Myocyte (in vitro differentiated cells): ENCODE measurements around the gene HTRA3. TPM values are rescaled to one million over a fixed set of nuclear protein-coding genes. Genes with fewer than 3 reads are reported as not detected.
A peak's percentile ranks its signal among the peaks of the same experiment; 100 is the strongest.

Source experiments
- DNase-seq: peaks from one replicate; pipeline ENCODE4 v3.0.0-alpha.2; 2012; ENCODE audit warnings: low read depth
- total RNA-seq: library from RNA; depleted of rRNA; stranded (reverse); fragments of >200 nt; gene quantifications from 2 replicates; pipeline ENCODE4 v1.2.3, GENCODE V29; 2014

HTRA3 gene
- total RNA-seq, 1 donor from 2014 or later: 35.0 TPM

DNA sequence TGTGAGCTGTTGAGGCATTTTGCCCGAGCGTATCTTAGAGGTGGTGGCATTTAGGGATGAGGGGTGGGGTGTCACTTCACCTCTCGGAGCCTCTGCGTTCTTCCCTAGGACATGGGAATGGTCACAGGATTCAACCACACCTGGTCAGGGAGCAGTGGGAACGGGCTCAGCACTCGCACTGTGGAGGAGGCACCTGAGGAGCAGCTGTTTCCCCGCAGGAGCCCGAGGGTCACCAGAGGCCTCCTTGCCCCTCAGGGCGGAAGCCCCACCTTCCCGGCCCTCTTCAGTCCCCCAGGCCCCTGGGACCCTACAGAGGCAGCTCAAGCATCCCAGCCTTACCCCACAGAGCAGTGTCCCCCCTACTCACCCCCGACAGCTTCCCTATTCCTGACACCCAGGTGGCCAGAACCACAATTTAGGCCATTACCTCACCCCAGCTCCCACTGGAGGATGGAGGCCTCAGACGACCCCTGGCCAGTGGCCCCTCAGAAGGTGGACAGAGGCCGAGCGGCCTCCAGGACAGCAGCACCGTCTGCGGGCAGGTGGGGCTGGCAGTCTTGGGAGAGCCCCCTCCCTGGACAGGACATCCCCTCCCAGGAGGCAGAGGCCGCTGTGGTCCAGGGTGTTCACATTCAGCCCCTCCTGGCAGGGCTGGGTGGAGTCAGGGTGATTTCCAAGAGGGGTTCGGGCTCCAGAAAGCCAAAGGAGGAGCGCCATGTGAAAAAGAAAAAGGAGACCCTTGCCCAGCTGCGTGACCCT, 4.2 kb upstream of the HTRA3 start:
- DNase-seq: no peak

DNA sequence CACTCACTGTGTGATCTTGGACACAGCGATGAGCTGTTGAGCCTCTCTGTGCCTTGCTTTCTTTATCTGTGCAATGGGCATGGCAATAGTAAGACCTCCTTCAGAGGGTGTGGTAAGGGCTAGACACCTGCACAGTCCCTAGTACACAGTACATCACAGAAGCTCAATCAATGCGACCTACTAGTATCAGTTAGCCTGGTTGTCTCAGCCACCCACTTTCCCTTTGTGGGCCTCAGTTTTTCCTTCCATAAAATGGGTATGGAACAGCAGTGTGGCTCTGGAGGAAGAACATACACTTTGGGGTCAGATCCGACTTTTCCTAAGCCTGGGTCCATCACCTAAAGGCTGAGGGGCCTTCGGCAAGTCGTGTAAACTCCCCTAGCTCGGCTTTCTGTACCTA, 3.5 kb upstream of the HTRA3 start:
- DNase-seq: no peak

DNA sequence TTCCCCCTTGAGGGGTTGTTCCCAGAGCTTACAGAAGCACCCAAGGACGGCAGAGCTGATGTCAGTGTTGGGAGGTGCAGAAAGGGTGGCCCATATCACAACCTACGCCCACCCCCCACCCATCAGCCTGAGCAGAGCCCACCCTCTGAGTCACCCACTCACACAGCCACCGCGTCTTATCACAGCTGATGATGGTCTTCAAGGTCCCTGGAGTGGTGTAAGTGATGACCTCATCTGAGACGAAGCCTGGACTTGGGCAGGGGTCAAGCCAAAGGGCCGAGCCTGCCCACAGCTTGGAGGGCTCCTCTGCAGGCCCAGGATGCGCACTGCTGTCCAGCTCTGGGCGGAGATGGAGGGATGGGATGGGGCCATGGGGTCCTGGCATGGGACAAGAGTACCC, 3.0 kb upstream of the HTRA3 start:
- DNase-seq: no peak

DNA sequence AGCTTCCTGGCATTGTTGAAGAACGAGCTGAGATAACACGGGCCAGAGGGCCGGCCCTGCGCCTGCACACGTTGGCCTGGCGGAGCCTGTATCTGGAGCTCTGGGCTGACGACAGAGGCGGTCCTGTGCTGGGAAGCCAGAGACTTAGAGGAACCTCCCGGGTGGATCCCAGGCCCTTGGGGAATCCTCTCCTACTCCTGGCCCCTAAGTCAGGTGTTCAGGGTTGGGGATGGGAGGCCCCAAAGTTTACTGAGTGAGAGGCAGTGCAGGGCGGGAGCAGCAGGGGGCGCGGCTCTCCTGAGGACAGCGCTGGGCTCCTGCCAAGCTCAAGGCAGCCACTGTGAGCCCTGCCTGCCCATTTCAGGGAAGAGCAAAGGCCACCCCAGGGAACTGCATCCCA, 2.5 kb upstream of the HTRA3 start:
- no peak for DNase-seq

DNA sequence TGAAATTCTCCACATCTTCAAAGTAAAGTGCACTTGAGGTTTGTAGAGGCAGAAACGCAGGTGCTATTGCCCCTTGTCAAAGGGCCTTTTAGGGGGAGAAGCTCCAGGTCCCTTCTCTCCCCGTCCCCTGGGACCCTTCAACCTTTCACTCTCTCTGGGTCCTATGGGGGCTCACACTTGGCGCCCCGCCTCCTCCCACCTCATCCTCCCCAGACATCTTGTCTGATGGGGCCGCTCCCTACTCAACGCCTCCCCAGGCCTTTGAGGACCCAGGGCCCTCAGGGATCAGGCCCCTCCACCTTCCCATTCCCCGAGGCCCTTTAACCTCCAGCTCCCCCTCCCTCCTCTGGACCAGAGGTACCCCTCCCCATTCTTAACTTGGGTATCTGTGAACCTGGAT, 1.3 kb upstream of the HTRA3 start:
- no peak for DNase-seq

DNA sequence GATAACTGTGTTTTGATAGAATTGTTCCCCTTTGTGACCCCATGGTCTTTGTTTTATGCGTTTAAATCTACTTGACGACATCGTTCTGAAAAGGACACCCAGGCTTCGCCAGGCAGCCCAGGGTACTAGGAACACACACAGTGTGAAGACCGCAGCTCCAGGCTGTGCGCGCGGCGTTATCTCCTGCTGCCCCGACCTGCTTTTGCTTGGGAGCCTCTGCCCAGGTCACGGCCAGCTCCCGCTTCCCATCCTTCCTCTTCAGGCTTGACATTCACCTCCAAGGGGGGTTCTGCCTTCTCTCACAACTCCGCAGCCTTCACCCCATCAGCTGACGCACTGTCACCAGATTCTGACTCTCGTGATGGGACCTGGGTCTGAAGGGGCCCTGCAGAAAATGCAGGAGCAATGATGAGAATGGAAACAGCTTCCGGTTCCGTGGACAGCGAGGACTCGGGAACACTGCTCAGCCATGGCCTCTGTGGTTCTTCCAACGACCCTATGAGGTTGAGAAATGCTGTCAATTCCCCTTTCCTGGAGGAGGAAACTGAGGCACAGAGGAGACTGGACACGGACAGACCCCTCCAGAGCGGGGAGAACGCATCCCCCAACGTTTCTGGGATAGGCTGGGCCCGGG, 536 bp upstream of the HTRA3 start:
- DNase-seq: no peak

DNA sequence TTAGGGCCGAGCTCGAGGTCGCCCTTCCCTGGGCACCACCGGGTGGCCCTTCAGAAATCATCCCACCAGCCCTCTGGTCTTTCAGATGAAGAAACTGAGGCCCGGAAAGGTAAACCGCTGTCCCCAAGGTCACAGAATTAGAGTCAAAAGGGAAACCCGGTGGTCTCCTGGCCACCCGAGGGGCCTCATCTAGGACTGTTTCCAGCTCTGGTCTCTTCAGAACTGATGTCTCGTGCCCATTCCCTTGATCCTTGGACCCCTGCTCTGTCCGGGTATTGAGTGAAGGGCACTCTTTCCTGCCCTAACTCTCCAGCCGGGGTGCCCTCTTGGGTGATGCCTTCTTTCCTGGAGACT, 841 bp downstream of the HTRA3 start:
- DNase-seq: no peak

DNA sequence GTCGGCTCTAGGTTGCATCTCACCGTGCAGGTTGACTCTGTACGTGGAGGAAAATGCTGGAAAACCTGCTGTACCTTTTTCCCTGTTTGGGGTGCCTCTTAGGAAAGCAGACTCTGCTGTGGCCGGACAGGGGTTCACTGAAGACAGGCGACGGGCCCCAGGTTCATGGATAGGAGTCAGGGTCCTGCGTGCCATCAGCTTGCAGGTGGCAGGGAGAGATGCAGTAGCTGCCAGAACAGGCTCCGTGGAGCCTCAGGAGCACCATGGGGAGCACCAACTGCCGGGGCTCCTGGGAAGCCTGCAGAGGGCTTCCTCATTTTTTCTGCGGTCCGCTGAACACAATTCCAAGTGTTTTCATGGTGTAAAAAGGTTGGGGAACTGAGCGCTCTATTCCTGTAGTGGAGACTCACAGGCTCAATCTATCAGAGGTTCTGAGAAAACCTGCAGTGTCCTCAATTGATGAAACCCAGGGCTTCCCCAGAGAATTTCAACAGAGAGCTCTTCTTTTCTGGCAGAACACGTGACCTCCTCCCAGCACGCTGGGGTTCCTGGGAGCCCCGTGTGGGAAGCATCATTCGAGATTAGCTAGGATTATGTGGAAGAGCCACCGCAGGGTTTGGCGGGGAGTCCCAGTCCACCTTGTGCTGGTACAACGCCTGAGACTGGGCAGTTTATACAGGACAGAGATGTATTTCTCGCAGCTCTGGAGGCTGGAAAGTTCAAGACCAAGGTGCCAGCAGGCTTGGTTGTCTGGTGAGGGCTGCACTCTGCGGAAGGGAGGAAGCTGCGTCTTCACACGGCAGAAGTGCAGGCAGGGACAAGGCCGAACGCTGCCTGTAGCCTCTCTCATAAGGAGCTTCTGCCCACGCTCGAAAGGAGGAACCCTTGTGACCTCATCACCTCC, 1.6 kb downstream of the HTRA3 start:
- DNase-seq: no peak

DNA sequence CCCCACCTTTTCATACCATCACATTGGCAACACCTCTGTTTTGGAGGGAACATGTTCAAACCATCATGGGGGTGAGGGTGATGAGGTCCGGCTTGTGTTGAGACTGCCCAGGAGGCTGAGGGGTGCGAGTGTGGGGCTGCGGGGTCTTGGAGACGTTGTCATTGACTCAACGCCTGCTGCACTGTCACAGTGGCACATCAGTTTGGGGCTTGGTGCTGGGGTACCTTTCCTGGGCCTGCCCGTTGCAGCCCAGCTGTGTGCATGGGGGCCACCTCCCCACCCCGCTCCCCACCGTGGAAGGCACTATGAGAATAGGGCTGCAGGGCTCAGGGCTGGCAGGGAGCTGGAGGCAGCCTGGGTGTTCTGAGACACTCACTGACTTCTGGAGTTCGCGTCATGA, 2.3 kb downstream of the HTRA3 start:
- no peak for DNase-seq

DNA sequence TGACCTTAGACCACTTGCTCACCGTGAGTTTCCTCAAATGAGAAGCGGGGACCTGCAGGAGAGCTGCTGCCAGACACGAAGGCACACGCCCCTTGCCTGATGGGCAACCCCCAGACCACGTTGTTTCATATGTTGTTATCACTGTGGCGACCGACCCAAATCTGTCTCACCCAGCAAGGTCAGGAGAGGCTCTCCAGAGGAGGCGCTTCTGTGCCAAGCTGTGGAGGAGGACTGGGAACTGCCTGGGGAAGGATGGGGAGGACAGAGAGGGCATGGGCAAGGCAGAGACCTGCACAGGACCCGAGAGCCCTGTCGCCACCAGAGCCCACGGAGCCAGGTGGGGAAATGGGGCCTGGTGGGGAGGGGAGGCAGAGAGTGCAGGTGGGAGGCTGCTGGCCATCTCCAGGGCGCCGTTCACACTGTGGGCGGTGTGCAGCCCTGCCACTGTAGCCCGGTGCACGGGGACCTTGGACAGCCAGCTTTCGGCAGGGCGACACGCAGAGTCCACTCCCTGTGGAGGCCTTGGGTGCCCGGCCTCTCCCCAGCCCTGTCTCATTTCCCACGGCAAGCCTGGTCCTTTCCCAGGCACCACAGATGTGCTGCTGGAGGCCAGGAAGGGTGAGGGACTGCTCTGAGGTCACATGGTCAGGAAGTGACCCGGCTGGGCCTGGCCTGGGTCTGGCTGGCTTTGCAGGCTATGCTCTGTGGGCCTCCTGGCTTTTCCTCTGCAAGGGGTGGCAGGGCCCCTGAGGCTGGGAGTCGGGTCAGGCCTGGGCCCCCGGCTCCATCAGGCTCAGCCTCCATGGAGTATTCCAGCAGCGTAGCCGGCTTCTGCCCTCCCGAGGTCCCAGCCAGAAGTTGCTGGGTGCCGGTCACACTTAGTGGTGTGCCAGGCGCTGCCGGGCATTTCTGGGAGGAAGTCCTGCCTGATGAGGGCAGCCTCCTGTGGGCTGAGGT, 3.2 kb downstream of the HTRA3 start:
- no peak for DNase-seq

DNA sequence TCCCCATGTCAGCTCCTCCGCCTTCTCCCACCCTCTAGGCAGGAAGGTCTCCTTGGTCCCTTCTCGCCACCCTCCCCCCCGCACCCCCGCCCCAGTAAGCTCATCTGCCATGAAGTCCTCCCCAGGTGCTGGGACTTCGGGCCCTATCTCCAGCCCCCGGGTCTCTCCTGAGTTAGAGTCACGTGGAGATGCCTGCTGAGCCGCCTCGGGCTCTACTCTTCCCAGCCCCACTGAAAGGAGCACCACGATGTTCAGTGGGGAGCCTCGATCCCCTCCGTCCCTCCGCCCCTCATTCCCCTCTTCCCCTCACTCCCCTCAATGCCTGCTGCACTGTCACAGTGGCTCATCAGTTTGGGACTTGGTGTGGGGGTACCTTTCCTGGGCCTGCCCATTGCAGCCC, 3.9 kb downstream of the HTRA3 start:
- no peak for DNase-seq

DNA sequence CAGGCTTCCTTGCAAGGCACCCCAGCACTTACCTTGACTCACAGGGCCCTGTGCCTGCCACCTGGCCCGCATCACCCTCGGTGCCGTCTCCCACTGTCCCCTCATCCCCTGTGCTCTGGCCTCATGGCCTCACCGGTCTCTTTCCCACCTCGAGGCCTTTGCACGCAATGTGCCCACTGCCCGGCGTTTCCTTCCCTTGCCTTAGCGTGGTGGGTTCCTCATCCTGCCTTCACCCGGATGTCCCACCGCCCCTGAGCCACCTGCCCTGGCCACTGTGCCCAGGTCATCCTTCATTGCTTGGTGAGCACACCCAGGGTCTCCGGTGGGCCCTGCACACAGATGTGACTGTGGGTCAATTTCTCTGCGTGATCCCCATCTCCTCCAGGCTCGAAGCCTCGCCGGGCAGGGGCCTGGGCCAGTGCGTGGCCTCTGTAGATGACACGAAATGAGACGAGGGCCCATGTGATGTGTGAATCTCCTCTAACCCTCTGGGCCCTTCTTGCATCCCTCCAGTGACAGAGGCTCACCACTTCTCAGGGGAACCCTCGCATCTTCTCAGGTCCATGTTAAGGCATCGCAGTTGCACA, 4.6 kb downstream of the HTRA3 start:
- no peak for DNase-seq

DNA sequence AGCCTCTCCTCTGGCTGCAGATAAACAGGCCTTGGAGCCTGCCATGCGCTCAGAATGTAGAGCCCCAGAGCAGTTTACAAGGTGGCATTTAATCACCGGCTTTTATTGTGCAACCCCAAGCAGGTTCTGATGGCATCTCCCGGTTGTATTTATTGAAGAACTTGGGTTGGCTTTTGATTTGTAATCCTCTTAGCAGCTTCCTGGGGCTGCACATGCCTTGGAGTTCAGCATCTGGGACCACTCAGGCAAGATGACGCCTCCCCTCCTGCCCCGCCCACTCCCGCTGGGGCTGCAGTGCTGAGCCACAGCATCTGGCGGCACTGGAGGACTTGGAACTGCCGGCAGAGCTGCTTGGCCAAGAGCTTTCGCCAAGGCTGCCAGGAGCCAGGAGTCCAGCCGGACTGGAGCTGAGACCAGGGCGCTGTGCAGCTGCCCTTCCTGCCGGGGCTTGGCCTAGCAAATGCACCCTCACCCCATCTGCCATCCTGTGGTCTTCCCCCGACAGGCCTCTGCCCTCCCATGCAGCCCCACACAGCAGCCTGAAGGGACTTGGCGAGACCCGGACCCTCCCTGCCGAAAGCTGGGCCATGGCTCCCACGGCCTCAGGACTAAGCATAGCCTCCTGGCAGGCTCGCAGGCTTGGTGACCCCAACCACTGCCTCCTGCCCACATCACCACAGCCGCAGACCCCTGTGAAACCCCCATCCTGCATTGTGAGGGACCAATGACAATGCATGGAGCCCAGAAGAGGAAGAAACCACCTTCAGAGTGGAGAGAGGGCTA, 5.4 kb downstream of the HTRA3 start:
- DNase-seq: peak; percentile 78

DNA sequence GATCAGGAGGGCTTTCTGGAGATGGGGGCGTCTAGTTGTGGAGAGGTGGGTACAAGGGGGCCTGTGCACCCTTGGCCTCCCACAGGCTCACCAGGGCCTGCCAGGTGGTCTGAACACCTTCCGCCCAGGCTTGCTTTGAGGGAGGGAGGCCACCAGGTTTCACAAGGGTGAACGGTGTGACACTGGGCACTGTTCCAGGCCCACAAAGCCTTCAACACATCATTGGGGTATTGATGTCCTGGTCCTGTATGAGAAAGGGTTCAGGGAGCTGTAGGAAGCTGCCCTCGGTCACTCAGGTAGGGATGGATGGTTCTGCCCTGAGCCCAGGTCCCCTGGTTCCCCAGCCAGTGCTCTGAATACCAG, 6.0 kb downstream of the HTRA3 start:
- no peak for DNase-seq

DNA sequence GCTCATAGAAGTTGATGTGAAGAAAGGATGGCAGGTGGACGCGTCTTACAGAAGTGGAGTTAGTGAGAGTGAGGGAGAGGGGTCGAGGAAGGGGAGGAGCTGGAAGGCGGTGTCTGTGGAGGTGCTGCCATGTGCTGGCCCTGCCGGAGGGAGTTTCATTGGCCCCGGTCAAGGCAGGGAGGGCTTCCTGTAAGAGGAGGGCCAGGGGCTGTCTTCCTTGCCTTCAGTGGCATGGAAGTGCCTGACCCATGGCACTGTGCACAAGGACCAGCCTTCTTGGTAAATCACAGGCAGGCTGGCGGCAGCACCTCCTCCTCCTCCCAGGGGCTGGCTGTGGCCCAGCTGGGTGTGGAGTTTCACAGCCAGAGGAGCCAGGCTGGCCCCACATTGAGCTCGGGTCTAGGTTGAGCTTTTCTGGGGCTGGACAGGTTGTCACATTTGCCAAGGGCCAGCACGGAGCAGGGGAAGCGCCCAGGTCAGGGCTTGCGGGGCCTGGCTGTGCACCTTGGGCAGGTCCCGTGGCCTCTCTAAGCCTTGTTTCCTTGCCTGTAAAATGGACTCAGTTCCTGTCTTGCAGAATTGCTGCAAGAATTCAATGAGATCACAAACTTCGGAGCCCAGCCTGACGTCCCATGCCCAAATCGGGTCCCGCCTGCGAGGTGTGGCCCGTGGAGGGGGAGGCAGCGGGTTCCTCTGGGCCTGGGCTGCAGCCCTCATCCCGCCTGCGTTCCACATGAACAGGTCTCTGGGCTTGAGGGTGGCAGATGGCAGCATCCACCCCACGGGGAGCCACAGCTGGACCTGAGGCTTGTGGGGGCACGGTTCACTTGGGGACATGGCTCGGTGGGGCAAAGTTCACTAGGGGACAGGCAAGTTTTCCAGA, 7.0 kb downstream of the HTRA3 start:
- DNase-seq: peak; percentile 51

DNA sequence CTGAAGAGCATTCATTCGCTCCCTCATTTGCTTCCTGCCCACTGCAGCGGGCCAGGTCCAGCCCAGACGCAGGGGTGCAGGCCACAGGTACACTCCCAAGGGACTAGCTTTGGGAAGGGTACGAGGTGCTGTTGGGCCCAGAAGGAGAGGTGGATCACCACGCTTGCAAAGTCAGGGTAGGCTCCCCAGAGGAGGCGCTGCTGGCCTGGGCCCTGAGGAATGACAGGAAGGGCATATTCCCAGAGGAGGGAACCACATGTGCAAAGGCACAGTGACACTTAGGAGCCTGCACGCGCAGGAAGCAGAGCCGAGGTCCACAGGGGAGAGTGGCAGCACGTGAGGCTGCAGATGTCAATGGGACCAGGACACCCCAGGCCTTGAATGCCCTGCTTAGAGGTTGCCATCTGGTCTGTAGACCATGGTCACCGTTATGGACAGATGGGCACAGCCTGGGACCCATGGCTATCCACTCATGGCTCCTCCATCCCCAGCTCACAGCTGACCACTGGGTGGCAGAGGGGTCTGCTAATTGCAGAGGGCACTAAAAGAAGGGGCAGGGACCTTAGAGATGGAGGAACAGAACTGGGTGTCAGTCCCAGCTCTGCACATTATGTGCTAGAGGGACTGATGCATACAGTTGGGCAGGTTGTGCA, 7.9 kb downstream of the HTRA3 start:
- DNase-seq: no peak

DNA sequence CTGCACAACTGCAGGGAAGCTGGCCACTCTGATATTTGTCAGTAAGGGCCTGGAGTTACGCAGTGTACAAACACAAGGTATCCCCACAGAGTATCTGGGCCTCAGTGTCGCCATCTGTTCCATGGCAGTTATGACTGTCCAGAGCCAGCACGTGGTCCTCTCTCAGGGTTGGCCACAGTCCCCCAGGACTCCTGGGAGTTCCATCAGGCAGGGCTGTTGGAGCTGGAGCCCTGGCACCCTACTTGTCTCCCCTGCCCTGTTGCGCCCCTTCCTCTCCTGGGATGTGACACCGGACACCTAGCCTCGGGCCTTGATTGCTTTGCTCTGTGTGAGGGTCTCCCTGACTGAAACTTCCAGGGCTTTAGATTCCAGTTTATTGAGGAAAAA, 8.4 kb downstream of the HTRA3 start:
- peak; percentile 65 for DNase-seq
